BLaER1 treated with 17β-estradiol and CSF1 and Interleukin-3, amounts not matched to agents 10 nM and 100 nM (cell line): ENCODE results near the gene SH2D3C.
A peak's percentile ranks its signal among the peaks of the same experiment; 100 is the strongest.

Experiments
- H3K27ac ChIP-seq, 11 experiments: shearing (Covaris generic); formaldehyde crosslinking; 2 replicates each; pipeline ENCODE4 v1.8.1; 2022
- H3K27me3 ChIP-seq, 11 experiments: shearing (Covaris generic); formaldehyde crosslinking; 2 replicates each; pipeline ENCODE4 v1.8.1; 2022
- H3K36me3 ChIP-seq, 11 experiments: shearing (Covaris generic); formaldehyde crosslinking; 2 replicates each; pipeline ENCODE4 v1.8.1; 2022
- H3K4me1 ChIP-seq, 10 experiments: shearing (Covaris generic); formaldehyde crosslinking; 2 replicates each; pipeline ENCODE4 v1.8.1; 2022
- H3K4me2 ChIP-seq, 11 experiments: shearing (Covaris generic); formaldehyde crosslinking; 2 replicates each; pipeline ENCODE4 v1.8.1; 2022
- H3K4me3 ChIP-seq, 10 experiments: shearing (Covaris generic); formaldehyde crosslinking; 2 replicates each; pipeline ENCODE4 v1.8.1; 2022
- H3K9ac ChIP-seq, 11 experiments: shearing (Covaris generic); formaldehyde crosslinking; 2 replicates each; pipeline ENCODE4 v1.8.1; 2022
- H3K9me3 ChIP-seq, 11 experiments: shearing (Covaris generic); formaldehyde crosslinking; replicated peaks in 1 of 11; 2 replicates each; pipeline ENCODE4 v1.8.1; 2022
- H4K20me1 ChIP-seq, 11 experiments: shearing (Covaris generic); formaldehyde crosslinking; 2 replicates each; pipeline ENCODE4 v1.8.1; 2022
- Cebpa-rat ChIP-seq, 11 experiments: shearing (Covaris generic); IDR thresholded peaks; 2 replicates each; pipeline ENCODE4 v1.8.1; 2022

Gene SH2D3C

GRCh38 chr9:127770905-127771569 lies 7.4 kb downstream of the SH2D3C start:
- H4K20me1 ChIP-seq: peaks cover 0 to 79% (median 18%) of the 10 kb centered on the region in 11 experiments; a peak in 13 of 22 replicates
- H3K4me1 ChIP-seq: peaks cover 72 to 95% (median 90%) of the 10 kb centered on the region in 10 experiments
- peak overlapping the region; percentile 55 to 74 (median 62) for H3K4me3 ChIP-seq
- H3K36me3 ChIP-seq: peaks cover 10 to 62% (median 46%) of the 10 kb centered on the region in 11 experiments
- peak overlapping the region; percentile 38 to 74 (median 69) for H3K9ac ChIP-seq
- peak overlapping the region; percentile 5 to 79 (median 59); a peak in 18 of 22 replicates for H3K27ac ChIP-seq
- H3K27me3 ChIP-seq: no peaks in the 10 kb centered on the region
- H3K4me2 ChIP-seq: peak overlapping the region; percentile 78 to 97 (median 95)
- H3K9me3 ChIP-seq: no peaks in the 10 kb centered on the region
- no peak for TF ChIP-seq Cebpa-rat (IDR thresholded peaks at IDR 0.05)

GRCh38 chr9:127770583-127770904 lies 7.9 kb downstream of the SH2D3C start:
- peak overlapping the region; percentile 78 to 97 (median 95) for H3K4me2 ChIP-seq
- H3K27ac ChIP-seq: peak overlapping the region; percentile 5 to 79 (median 59); a peak in 19 of 22 replicates
- H3K27me3 ChIP-seq: no peaks in the 10 kb centered on the region
- peaks cover 14 to 67% (median 51%) of the 10 kb centered on the region in 11 experiments for H3K36me3 ChIP-seq
- H3K4me1 ChIP-seq: peaks cover 67 to 92% (median 86%) of the 10 kb centered on the region in 10 experiments
- H3K9ac ChIP-seq: peak overlapping the region; percentile 38 to 74 (median 69)
- peak overlapping the region; percentile 55 to 74 (median 62) for H3K4me3 ChIP-seq
- no peaks in the 10 kb centered on the region for H3K9me3 ChIP-seq
- H4K20me1 ChIP-seq: peaks cover 0 to 84% (median 18%) of the 10 kb centered on the region in 11 experiments; a peak in 13 of 22 replicates
- no peak for TF ChIP-seq Cebpa-rat (IDR thresholded peaks at IDR 0.05)

GRCh38 chr9:127769929-127770582 lies 8.4 kb downstream of the SH2D3C start:
- Histone ChIP-seq H3K27me3 (no peaks in the 10 kb centered on the region), H4K20me1 (peaks cover 0 to 89% (median 18%) of the 10 kb centered on the region in 11 experiments; a peak in 13 of 22 replicates), H3K27ac (peak overlapping the region; percentile 28 to 79 (median 59); a peak in 20 of 22 replicates), H3K4me3 (peak overlapping the region; percentile 55 to 74 (median 62)), H3K9me3 (no peaks in the 10 kb centered on the region), H3K4me2 (peak overlapping the region; percentile 78 to 97 (median 95)), H3K4me1 (peaks cover 63 to 87% (median 81%) of the 10 kb centered on the region in 10 experiments), H3K36me3 (peaks cover 19 to 72% (median 56%) of the 10 kb centered on the region in 11 experiments), H3K9ac (peak overlapping the region; percentile 38 to 74 (median 69))
- no peak for TF ChIP-seq Cebpa-rat (IDR thresholded peaks at IDR 0.05)

GRCh38 chr9:127769101-127769500 lies 9.4 kb downstream of the SH2D3C start:
- H3K4me1 ChIP-seq: peaks cover 64 to 84% (median 78%) of the 10 kb centered on the region in 10 experiments

GRCh38 chr9:127768698-127769097 lies 9.8 kb downstream of the SH2D3C start:
- Histone ChIP-seq H3K36me3 (peaks cover 21 to 74% (median 48%) of the 10 kb centered on the region in 11 experiments), H3K4me1 (peaks cover 65 to 84% (median 78%) of the 10 kb centered on the region in 10 experiments), H3K27ac (peak overlapping the region in 10 of 11 experiments; percentile 8 to 79 (median 60); a peak in 17 of 22 replicates), H4K20me1 (peaks cover 0 to 87% (median 22%) of the 10 kb centered on the region in 11 experiments; a peak in 13 of 22 replicates), H3K4me2 (peak overlapping the region; percentile 78 to 97 (median 95)), H3K27me3 (no peaks in the 10 kb centered on the region), H3K9me3 (no peaks in the 10 kb centered on the region), H3K9ac (peak overlapping the region in 9 of 11 experiments; percentile 43 to 73 (median 60); a peak in 13 of 22 replicates), H3K4me3 (no peak overlapping the region)
- TF ChIP-seq Cebpa-rat (IDR thresholded peaks at IDR 0.05): no peak

More at GRCh38 chr9:127769101-127769500, 9.4 kb downstream of the SH2D3C start:
- Histone ChIP-seq H3K9ac (peak overlapping the region in 7 of 11 experiments; percentile 43 to 70 (median 60); a peak in 8 of 22 replicates), H3K4me2 (peak overlapping the region; percentile 78 to 97 (median 95)), H3K36me3 (peaks cover 21 to 74% (median 52%) of the 10 kb centered on the region in 11 experiments), H4K20me1 (peaks cover 0 to 87% (median 18%) of the 10 kb centered on the region in 11 experiments; a peak in 13 of 22 replicates), H3K4me3 (no peak overlapping the region; a peak in 1 of 20 replicates), H3K9me3 (no peaks in the 10 kb centered on the region), H3K27ac (peak overlapping the region in 10 of 11 experiments; percentile 20 to 79 (median 62); a peak in 15 of 22 replicates), H3K27me3 (no peaks in the 10 kb centered on the region)
- no peak for TF ChIP-seq Cebpa-rat (IDR thresholded peaks at IDR 0.05)

GRCh38 chr9:127767909-127768331 lies 10.5 kb downstream of the SH2D3C start:
- Histone ChIP-seq H3K4me3 (peak overlapping the region in 2 of 10 experiments; percentile 15 to 42; a peak in 1 of 20 replicates), H3K27me3 (no peaks in the 10 kb centered on the region), H3K9ac (peak overlapping the region; percentile 23 to 73 (median 51); a peak in 21 of 22 replicates), H4K20me1 (peaks cover 0 to 91% (median 22%) of the 10 kb centered on the region in 11 experiments; a peak in 13 of 22 replicates), H3K36me3 (peaks cover 21 to 70% (median 44%) of the 10 kb centered on the region in 11 experiments), H3K9me3 (no peaks in the 10 kb centered on the region), H3K4me1 (peaks cover 66 to 84% (median 78%) of the 10 kb centered on the region in 10 experiments), H3K27ac (peak overlapping the region; percentile 24 to 79 (median 61); a peak in 21 of 22 replicates), H3K4me2 (peak overlapping the region; percentile 70 to 97 (median 95))
- no peak for TF ChIP-seq Cebpa-rat (IDR thresholded peaks at IDR 0.05)

GRCh38 chr9:127767410-127767809 lies 11.1 kb downstream of the SH2D3C start:
- Histone ChIP-seq H3K4me3 (peak overlapping the region in 3 of 10 experiments; percentile 15 to 22 (median 18); a peak in 2 of 20 replicates), H3K9ac (peak overlapping the region; percentile 23 to 73 (median 51); a peak in 18 of 22 replicates), H3K27ac (peak overlapping the region; percentile 24 to 79 (median 61); a peak in 20 of 22 replicates), H3K36me3 (peaks cover 21 to 67% (median 38%) of the 10 kb centered on the region in 11 experiments), H4K20me1 (peaks cover 0 to 91% (median 22%) of the 10 kb centered on the region in 11 experiments; a peak in 13 of 22 replicates), H3K27me3 (no peaks in the 10 kb centered on the region), H3K4me2 (peak overlapping the region; percentile 70 to 97 (median 95)), H3K4me1 (peaks cover 71 to 85% (median 80%) of the 10 kb centered on the region in 10 experiments), H3K9me3 (no peaks in the 10 kb centered on the region)
- no peak for TF ChIP-seq Cebpa-rat (IDR thresholded peaks at IDR 0.05)

- no peak overlapping the region for H3K4me3 ChIP-seq
- no peaks in the 10 kb centered on the region for H3K27me3 ChIP-seq
- peaks cover 65 to 87% (median 77%) of the 10 kb centered on the region in 10 experiments for H3K4me1 ChIP-seq
- no peak for TF ChIP-seq Cebpa-rat (IDR thresholded peaks at IDR 0.05)
- H3K9me3 ChIP-seq: no peaks in the 10 kb centered on the region
- H3K36me3 ChIP-seq: peaks cover 29 to 71% (median 49%) of the 10 kb centered on the region in 11 experiments
- H3K4me2 ChIP-seq: no peak overlapping the region
- no peak overlapping the region for H3K27ac ChIP-seq
- H4K20me1 ChIP-seq: peaks cover 0 to 92% (median 18%) of the 10 kb centered on the region in 11 experiments; a peak in 13 of 22 replicates
- no peak overlapping the region for H3K9ac ChIP-seq
These were observed 13.0 kb downstream of the SH2D3C start for GRCh38 chr9:127765418-127765817.
